Hepatocyte (in vitro differentiated cells): ENCODE results near the gene ABCA3.

ENCODE experiments used
- EZH2 ChIP-seq: fragments of 200-600 bp; sonication (generic); IDR thresholded peaks from 2 replicates; pipeline ENCODE4 v1.6.1; 2016; ENCODE audit warnings: antibody characterized with exemption, mild to moderate bottlenecking, borderline replicate concordance
- EZH2phosphoT487 ChIP-seq: fragments of 200-600 bp; sonication (generic); IDR thresholded peaks from one replicate; pipeline ENCODE4 v1.6.1; 2018; ENCODE audit warnings: antibody characterized with exemption, mild to moderate bottlenecking, low read depth, moderate library complexity; ENCODE audit not compliant: unreplicated experiment, severe bottlenecking
- TF ChIP-seq, protein P1 (sequence below): fragments of 200-600 bp; sonication (generic); IDR thresholded peaks from 2 replicates; pipeline ENCODE4 v1.5.1; 2016; ENCODE audit warnings: antibody characterized with exemption, mild to moderate bottlenecking; ENCODE audit not compliant: poor library complexity

DNA sequence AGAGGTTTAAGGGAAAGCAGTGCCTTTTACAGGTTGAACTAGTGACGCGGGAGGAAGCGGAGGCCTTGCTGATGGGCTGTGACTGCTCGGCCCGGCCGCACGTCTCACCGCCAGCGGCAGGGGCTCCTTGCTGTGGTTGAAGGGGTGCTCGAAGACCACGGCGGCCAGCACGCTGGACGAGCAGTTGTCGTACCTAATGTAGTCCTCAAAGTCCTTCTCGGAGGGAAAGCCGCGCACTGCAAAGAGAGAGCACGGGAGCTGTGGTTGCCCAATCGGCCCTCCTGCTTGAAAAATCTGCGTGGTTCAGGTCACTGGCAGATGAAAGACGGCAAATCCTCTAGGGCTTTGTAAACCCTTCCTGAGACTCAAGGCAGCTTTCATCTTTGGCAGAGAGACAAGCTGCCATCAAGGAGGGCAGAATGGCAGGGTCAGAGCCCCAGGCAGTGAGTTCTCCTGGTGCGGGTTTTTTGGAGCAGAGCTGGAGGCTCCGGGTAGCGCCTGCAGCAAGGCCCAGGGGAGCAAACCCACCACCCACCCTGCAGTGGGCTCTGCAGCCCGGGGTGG is 16.1 kb downstream of the ABCA3 start:
- TF ChIP-seq EZH2, result no peak
- TF ChIP-seq, protein P1, sequence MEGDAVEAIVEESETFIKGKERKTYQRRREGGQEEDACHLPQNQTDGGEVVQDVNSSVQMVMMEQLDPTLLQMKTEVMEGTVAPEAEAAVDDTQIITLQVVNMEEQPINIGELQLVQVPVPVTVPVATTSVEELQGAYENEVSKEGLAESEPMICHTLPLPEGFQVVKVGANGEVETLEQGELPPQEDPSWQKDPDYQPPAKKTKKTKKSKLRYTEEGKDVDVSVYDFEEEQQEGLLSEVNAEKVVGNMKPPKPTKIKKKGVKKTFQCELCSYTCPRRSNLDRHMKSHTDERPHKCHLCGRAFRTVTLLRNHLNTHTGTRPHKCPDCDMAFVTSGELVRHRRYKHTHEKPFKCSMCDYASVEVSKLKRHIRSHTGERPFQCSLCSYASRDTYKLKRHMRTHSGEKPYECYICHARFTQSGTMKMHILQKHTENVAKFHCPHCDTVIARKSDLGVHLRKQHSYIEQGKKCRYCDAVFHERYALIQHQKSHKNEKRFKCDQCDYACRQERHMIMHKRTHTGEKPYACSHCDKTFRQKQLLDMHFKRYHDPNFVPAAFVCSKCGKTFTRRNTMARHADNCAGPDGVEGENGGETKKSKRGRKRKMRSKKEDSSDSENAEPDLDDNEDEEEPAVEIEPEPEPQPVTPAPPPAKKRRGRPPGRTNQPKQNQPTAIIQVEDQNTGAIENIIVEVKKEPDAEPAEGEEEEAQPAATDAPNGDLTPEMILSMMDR, result no peak
- TF ChIP-seq EZH2phosphoT487, result no peak
